SK-N-MC (cell line): Measurements from ENCODE around the gene ABO.

ENCODE experiments used
- EZH2 ChIP-seq: fragments of 200-600 bp; sonication (generic); IDR thresholded peaks from one replicate; pipeline ENCODE4 v1.6.1; 2017; ENCODE audit warnings: antibody characterized with exemption
- POLR2AphosphoS5 ChIP-seq: IDR thresholded peaks from 2 replicates; pipeline ENCODE4 v1.6.1; 2012; ENCODE audit warnings: mild to moderate bottlenecking, low read depth, low read length, borderline replicate concordance

DNA sequence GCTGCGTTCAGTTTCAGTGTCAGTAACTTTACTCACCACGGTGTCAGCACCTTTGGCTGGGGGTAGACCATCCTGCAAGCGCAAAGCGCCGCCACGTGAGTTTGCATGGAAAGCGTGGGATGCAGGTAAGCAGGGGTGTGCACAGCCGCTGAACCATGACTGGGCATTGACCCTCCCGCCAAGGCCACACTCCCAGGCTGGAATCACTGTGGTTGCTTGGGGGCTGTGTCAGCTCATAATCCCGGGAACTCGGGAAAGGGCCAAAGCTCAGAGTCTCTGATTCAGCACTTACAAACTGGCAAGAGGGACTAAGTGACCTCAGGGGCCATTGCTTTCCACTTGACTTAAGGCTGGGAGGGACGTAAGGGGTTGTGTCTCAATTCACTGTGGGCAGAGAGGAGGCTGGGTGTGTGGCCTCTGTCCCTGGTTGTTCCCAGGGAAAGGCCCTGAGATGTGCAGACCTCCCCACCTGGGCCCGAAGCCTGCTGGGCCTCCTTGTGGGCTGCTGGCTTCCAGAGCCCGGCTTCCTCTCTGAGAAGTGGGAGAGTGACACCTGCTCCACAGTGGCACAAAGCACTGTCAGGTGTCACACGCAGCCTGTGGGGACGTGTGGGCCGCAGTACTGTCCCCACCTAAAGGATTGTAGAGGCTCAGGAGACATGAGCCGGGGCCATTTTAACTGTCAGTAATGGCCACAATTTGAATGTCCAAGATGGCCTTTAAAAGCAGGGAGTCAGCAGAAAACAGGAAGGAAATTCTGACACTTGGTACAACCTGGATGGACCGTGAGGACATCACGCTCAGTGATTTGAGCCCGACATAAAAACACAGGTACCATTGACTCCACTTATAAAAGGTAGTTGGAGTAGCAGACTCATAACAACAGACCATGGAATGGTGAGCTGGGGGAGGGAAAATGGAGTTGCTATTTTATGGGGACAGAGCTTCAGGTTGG is 16.7 kb downstream of the ABO start:
- TF ChIP-seq POLR2AphosphoS5: no peak
- no peak for TF ChIP-seq EZH2
